ENCODE results near the gene ATP5PD.

DNA sequence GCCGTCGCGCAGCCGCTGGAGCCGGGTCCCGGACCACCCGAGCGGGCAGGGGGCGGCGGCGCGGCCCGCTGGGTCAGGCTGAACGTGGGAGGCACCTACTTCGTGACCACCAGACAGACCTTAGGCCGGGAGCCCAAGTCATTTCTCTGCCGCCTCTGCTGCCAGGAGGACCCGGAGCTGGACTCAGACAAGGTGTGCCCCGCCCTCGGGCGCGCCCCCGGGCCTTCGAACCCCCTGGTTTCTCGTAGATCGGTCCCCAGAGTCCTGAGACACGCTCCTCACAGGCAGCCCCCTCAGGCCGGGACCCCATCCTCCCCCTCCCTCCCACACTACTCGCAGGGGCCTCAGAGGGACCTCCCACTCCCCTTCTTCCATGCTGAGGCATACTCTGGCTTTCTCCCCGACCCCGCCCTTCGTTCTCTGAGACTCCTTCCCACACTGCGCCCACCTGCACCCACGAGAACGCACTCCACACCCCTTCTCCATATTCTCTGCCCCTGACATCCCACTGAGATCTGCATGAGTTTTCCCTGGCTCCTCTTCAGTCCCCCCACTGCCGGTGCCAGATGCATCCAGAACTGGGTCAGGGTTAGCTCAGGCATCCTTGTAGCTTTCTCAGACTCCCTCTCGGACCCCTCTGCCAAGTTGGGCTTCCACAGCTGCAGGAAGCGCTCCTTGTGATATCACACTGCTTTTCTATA, 779 bp upstream of the ATP5PD start:
- TF ChIP-seq, protein P1, sequence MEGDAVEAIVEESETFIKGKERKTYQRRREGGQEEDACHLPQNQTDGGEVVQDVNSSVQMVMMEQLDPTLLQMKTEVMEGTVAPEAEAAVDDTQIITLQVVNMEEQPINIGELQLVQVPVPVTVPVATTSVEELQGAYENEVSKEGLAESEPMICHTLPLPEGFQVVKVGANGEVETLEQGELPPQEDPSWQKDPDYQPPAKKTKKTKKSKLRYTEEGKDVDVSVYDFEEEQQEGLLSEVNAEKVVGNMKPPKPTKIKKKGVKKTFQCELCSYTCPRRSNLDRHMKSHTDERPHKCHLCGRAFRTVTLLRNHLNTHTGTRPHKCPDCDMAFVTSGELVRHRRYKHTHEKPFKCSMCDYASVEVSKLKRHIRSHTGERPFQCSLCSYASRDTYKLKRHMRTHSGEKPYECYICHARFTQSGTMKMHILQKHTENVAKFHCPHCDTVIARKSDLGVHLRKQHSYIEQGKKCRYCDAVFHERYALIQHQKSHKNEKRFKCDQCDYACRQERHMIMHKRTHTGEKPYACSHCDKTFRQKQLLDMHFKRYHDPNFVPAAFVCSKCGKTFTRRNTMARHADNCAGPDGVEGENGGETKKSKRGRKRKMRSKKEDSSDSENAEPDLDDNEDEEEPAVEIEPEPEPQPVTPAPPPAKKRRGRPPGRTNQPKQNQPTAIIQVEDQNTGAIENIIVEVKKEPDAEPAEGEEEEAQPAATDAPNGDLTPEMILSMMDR (IDR thresholded peaks at IDR 0.05; ENCODE audit: borderline replicate concordance, extremely low read depth, low read length, poor library complexity, severe bottlenecking) = no peak
- TF ChIP-seq EZH2 (IDR thresholded peaks at IDR 0.05; ENCODE audit: borderline replicate concordance, low read depth, low read length, severe bottlenecking) = no peak
